NCI-H446 (cell line): ENCODE data around the gene EBI3.
A peak's percentile ranks its signal among the peaks of the same experiment; 100 is the strongest.
"Not testable (repeated sequence)": the region's sequence is repeated elsewhere in the genome, so short reads cannot be mapped to it uniquely, and the experiment has no call there.

Source experiments
- DNase-seq, 2 experiments: peaks; one replicate each; lab custom pipeline; 2025; lab: John Stamatoyannopoulos, UW

Gene EBI3

GRCh38 chr19:4229179-4229931 is at the start of gene EBI3:
Gene EBI3 (plus strand): TSS chr19:4229523. CDS start chr19:4229551, 28 bp downstream.
- no peak for DNase-seq

- no peak for DNase-seq
These were observed 48.2 kb upstream of the EBI3 start for GRCh38 chr19:4181053-4181508.

- peak; percentile 92 to 97 for DNase-seq
These were observed 47.1 kb upstream of the EBI3 start, which contains the start of the genes ANKRD24 and SIRT6 for GRCh38 chr19:4182084-4182810. Gene ANKRD24 (plus strand): TSS chr19:4182689. CDS start chr19:4186426, 3,737 bp downstream. Gene SIRT6 (minus strand): TSS chr19:4182563. CDS start chr19:4182539, 24 bp downstream.

- DNase-seq, result peak in 1 of 2 experiments; percentile 57
These were observed 45.2 kb upstream of the EBI3 start for GRCh38 chr19:4183967-4184717.

GRCh38 chr19:4184718-4185352 is 44.5 kb upstream of the EBI3 start:
- DNase-seq, result no peak

- no peak for DNase-seq
These were observed 43.8 kb upstream of the EBI3 start for GRCh38 chr19:4185413-4186086.

- peak; percentile 71 to 78 for DNase-seq
These were observed 43.0 kb upstream of the EBI3 start for GRCh38 chr19:4186087-4186993.

GRCh38 chr19:4187313-4188122 is 41.8 kb upstream of the EBI3 start:
- no peak for DNase-seq

GRCh38 chr19:4189641-4190040 is 39.7 kb upstream of the EBI3 start:
- DNase-seq, result no peak

- DNase-seq, result not testable (repeated sequence)
These were observed 36.8 kb upstream of the EBI3 start for GRCh38 chr19:4192537-4192936.

- DNase-seq, result no peak
These were observed 35.0 kb upstream of the EBI3 start for GRCh38 chr19:4194353-4194752.

- no peak for DNase-seq
These were observed 33.3 kb upstream of the EBI3 start for GRCh38 chr19:4196009-4196408.

GRCh38 chr19:4196587-4197148 is 32.7 kb upstream of the EBI3 start:
- no peak for DNase-seq

- no peak for DNase-seq
These were observed 32.1 kb upstream of the EBI3 start for GRCh38 chr19:4197228-4197624.

GRCh38 chr19:4197625-4198466 is 31.5 kb upstream of the EBI3 start:
- no peak for DNase-seq

- DNase-seq, result no peak
These were observed 30.7 kb upstream of the EBI3 start for GRCh38 chr19:4198467-4199126.

GRCh38 chr19:4199699-4200293 is 29.5 kb upstream of the EBI3 start:
- DNase-seq, result no peak
